Stimulated activated CD4-positive, alpha-beta T cell treated with anti-CD3 and anti-CD28 coated beads, Interleukin-15, amount 100 ng/mL, for 48 hours (primary cell): ENCODE data around the gene SDSL.

Experiments
- DNase-seq, 2 donors: peaks; one replicate each; pipeline ENCODE4 v3.0.0-alpha.2; 2020; ENCODE audit warnings: low read depth in 2 of 2

The SDSL gene

DNA sequence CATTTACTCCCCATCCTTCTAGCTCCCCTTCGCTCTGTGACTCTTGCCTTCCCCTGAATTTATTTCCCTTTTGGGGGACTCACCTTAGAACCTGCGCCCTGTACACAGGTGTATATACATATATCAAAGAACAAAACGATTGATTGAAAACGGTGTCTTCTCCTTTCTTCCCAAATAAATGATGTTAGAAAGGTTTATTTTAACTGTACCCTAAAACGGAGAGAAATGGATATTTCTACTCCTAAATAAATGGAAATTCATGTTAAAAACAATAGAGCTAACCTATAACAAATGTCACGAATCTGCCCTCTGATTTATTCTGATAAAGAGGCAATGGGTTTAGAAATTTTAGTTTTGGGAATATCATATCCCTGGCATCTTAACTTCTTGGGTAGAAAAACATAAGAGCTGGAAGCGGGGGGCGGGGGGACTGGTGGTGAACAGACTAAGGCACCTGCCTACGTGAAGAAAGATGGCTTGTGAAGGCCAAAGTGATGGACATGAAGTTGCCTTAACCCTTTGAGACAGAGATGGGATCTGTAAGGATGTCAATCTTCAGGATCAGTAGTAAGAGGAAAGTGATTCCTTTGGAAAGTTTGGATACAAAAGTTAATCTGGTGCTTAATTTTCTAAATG, 58.3 kb downstream of the SDSL start:
- DNase-seq: no peak

DNA sequence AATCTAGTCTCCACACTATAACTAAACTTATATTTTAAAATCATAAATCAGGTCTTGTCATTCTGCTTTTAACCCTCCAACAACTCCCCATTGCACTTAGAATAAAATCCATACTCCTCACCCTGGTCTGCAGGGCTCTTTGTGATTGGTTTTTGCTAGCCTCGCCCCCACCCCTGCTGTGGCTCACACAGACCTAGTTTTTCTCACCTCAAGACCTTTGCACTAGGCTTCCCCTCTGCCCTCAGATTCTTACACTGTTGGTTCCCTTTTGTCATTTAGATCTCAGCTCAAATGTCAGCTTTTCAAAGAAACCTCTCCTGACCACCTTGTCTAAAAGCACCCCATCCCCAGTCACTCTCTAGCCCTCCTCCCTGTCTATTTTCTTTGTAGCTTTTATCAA, 60.2 kb downstream of the SDSL start:
- DNase-seq: no peak

DNA sequence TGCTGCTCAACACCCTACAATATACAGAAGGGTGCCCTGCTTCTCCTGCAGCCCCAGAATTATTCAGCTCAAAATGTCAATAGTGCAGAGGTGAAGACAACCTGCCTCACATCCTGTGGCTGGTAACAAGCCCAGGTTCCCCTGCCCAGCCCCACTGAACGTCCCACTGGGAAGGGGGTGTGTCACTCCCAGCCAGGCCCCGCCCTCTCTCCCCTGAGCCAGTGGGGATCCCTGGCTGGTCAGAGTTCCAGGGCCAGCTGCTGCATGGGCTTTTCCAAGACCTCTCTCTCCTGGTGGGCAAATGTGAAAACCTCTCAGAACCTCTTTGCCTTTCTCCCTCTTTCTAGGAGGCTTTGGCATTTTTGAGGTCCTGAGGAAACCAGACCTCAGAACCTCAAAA, 63.1 kb downstream of the SDSL start:
- no peak for DNase-seq

GRCh38 chr12:113486722-113487121, 64.5 kb downstream of the SDSL start:
- DNase-seq: no peak
